Subcutaneous abdominal adipose tissue (tissue), 5 donors: ENCODE results near the gene SP140L.
A peak's percentile ranks its signal among the peaks of the same experiment; 100 is the strongest.
"Not testable (repeated sequence)": the region's sequence is repeated elsewhere in the genome, so short reads cannot be mapped to it uniquely, and the experiment has no call there.

Source experiments
- H3K27ac ChIP-seq: one replicate; pipeline ENCODE4 v1.7.0; 2013; ENCODE audit warnings: low read depth, mild to moderate bottlenecking, inconsistent platforms, low read length, moderate library complexity
- H3K27me3 ChIP-seq, 5 donors: one replicate each; pipeline ENCODE4 v1.7.0; 2013; ENCODE audit warnings: low read length in 5 of 5, inconsistent platforms in 1 of 5; ENCODE audit not compliant: control insufficient read depth in 5 of 5, insufficient read depth in 4 of 5
- H3K36me3 ChIP-seq, 5 donors: one replicate each; pipeline ENCODE4 v1.7.0; 2013; ENCODE audit warnings: low read length in 5 of 5; ENCODE audit not compliant: control insufficient read depth in 5 of 5, insufficient read depth in 5 of 5
- H3K4me1 ChIP-seq, 5 donors: one replicate each; pipeline ENCODE4 v1.7.0; 2013; ENCODE audit warnings: low read length in 5 of 5, mild to moderate bottlenecking in 3 of 5, moderate library complexity in 1 of 5; ENCODE audit not compliant: control insufficient read depth in 5 of 5, insufficient read depth in 5 of 5
- H3K4me3 ChIP-seq, 5 donors: one replicate each; pipeline ENCODE4 v1.7.0; 2013; ENCODE audit warnings: low read length in 5 of 5, low read depth in 1 of 5
- H3K9ac ChIP-seq, 5 donors: one replicate each; pipeline ENCODE4 v1.7.0; 2013; ENCODE audit warnings: low read length in 5 of 5, mild to moderate bottlenecking in 4 of 5, moderate library complexity in 3 of 5
- H3K9me3 ChIP-seq, 5 donors: one replicate each; pipeline ENCODE4 v1.7.0; 2013; ENCODE audit warnings: low read length in 5 of 5; ENCODE audit not compliant: control insufficient read depth in 5 of 5
- donor health status: healthy.
- donor health status: healthy.
- donor health status: healthy.
- donor health status: healthy.
- donor health status: healthy.

Gene SP140L

GRCh38 chr2:230326453-230327417, at the start of gene SP140L:
TSS of gene SP140L (plus strand) at chr2:230327193. CDS start at chr2:230327270, 77 bp downstream.
- H3K4me3 ChIP-seq, result peak within 1 kb of the TSS; percentile 68 to 90 (median 82)
- H3K9ac ChIP-seq, result peak within 1 kb of the TSS; percentile 42 to 78 (median 70)
- no peaks in the 10 kb centered on the region for H3K27me3 ChIP-seq
- H3K4me1 ChIP-seq, result peaks cover 2 to 27% (median 24%) of the 10 kb centered on the region in 5 donors
- H3K36me3 ChIP-seq, result peaks cover 0 to 2% (median 0%) of the 10 kb centered on the region in 5 donors
- H3K9me3 ChIP-seq, result peaks cover 0 to 11% (median 11%) of the 10 kb centered on the region in 5 donors
- H3K27ac ChIP-seq, result peak within 1 kb of the TSS; percentile 81

- H3K27ac ChIP-seq, result no peak overlapping the region
- H3K9me3 ChIP-seq, result no peaks in the 10 kb centered on the region
- no peak overlapping the region for H3K9ac ChIP-seq
- peaks cover 0 to 2% (median 0%) of the 10 kb centered on the region in 5 donors for H3K27me3 ChIP-seq
- H3K36me3 ChIP-seq, result no peaks in the 10 kb centered on the region
- no peak overlapping the region for H3K4me3 ChIP-seq
- H3K4me1 ChIP-seq, result no peaks in the 10 kb centered on the region
Measured at GRCh38 chr2:230282936-230283335, 44.1 kb upstream of the SP140L start.

- H3K4me1 ChIP-seq, result no peaks in the 10 kb centered on the region
- H3K27me3 ChIP-seq, result peaks cover 0 to 2% (median 0%) of the 10 kb centered on the region in 5 donors
- no peaks in the 10 kb centered on the region for H3K36me3 ChIP-seq
- H3K4me3 ChIP-seq, result no peak overlapping the region
- H3K27ac ChIP-seq, result no peak overlapping the region
- H3K9me3 ChIP-seq, result peaks cover 0 to 2% (median 0%) of the 10 kb centered on the region in 5 donors
- no peak overlapping the region for H3K9ac ChIP-seq
Measured at GRCh38 chr2:230286048-230286447, 40.9 kb upstream of the SP140L start.

GRCh38 chr2:230289311-230289710, 37.7 kb upstream of the SP140L start:
- H3K36me3 ChIP-seq, H3K9me3 ChIP-seq, H3K4me1 ChIP-seq, H3K27me3 ChIP-seq, H3K9ac ChIP-seq, H3K4me3 ChIP-seq, H3K27ac ChIP-seq: not testable (repeated sequence)

GRCh38 chr2:230295192-230295591, 31.8 kb upstream of the SP140L start:
- Histone ChIP-seq H3K9me3 (peaks cover 0 to 10% (median 6%) of the 10 kb centered on the region in 5 donors), H3K4me1 (peaks cover 0 to 3% (median 0%) of the 10 kb centered on the region in 5 donors), H3K4me3 (no peak overlapping the region), H3K27me3 (no peaks in the 10 kb centered on the region), H3K27ac (no peak overlapping the region), H3K36me3 (no peaks in the 10 kb centered on the region), H3K9ac (no peak overlapping the region)

- Histone ChIP-seq H3K36me3 (no peaks in the 10 kb centered on the region), H3K9ac (no peak overlapping the region)
Measured at GRCh38 chr2:230296917-230297316, 30.1 kb upstream of the SP140L start.

GRCh38 chr2:230299618-230300017, 27.4 kb upstream of the SP140L start:
- Histone ChIP-seq H3K36me3 (no peaks in the 10 kb centered on the region), H3K27ac (no peak overlapping the region), H3K9ac (no peak overlapping the region), H3K9me3 (peaks cover 0 to 20% (median 14%) of the 10 kb centered on the region in 5 donors), H3K27me3 (no peaks in the 10 kb centered on the region), H3K4me3 (no peak overlapping the region), H3K4me1 (peaks cover 0 to 3% (median 0%) of the 10 kb centered on the region in 5 donors)

More at GRCh38 chr2:230296917-230297316, 30.1 kb upstream of the SP140L start:
- H3K4me1 ChIP-seq, result peaks cover 0 to 3% (median 0%) of the 10 kb centered on the region in 5 donors
- no peak overlapping the region for H3K27ac ChIP-seq
- H3K27me3 ChIP-seq, result no peaks in the 10 kb centered on the region
- H3K4me3 ChIP-seq, result no peak overlapping the region
- H3K9me3 ChIP-seq, result peaks cover 0 to 14% (median 6%) of the 10 kb centered on the region in 5 donors

GRCh38 chr2:230305416-230306275, 21.3 kb upstream of the SP140L start:
- Histone ChIP-seq H3K4me1 (peaks cover 0 to 7% (median 5%) of the 10 kb centered on the region in 5 donors), H3K9me3 (peaks cover 0 to 16% (median 9%) of the 10 kb centered on the region in 5 donors), H3K9ac (no peak overlapping the region), H3K27me3 (no peaks in the 10 kb centered on the region), H3K4me3 (no peak overlapping the region), H3K36me3 (no peaks in the 10 kb centered on the region), H3K27ac (no peak overlapping the region)

GRCh38 chr2:230306474-230306873, 20.5 kb upstream of the SP140L start:
- no peak overlapping the region for H3K4me3 ChIP-seq
- peaks cover 0 to 16% (median 9%) of the 10 kb centered on the region in 5 donors for H3K9me3 ChIP-seq
- H3K27ac ChIP-seq, result no peak overlapping the region
- H3K9ac ChIP-seq, result no peak overlapping the region
- no peaks in the 10 kb centered on the region for H3K27me3 ChIP-seq
- peaks cover 0 to 7% (median 5%) of the 10 kb centered on the region in 5 donors for H3K4me1 ChIP-seq
- no peaks in the 10 kb centered on the region for H3K36me3 ChIP-seq
